Kidney glomerular epithelial cell (primary cell): Measurements from ENCODE around the gene PRLH.
"Not testable (repeated sequence)": the region's sequence is repeated elsewhere in the genome, so short reads cannot be mapped to it uniquely, and the experiment has no call there.

ENCODE experiments used
- DNase-seq: peaks from one replicate; lab custom pipeline; 2025; lab: John Stamatoyannopoulos, UW

PRLH gene

GRCh38 chr2:237583385-237584295 lies 17.3 kb downstream of the PRLH start:
- DNase-seq, result no peak

- DNase-seq, result no peak
Observed at GRCh38 chr2:237585590-237586221, 19.3 kb downstream of the PRLH start.

- DNase-seq, result no peak
Observed at GRCh38 chr2:237588044-237588696, 21.8 kb downstream of the PRLH start.

GRCh38 chr2:237590272-237591140 lies 24.1 kb downstream of the PRLH start, which contains the start of gene RAB17:
Gene RAB17 (minus strand): TSS chr2:237590734. CDS start chr2:237586154, 4,580 bp downstream.
- DNase-seq, result peak; percentile 33

- DNase-seq, result no peak
Observed at GRCh38 chr2:237591141-237591881, 24.9 kb downstream of the PRLH start.

- DNase-seq, result no peak
Observed at GRCh38 chr2:237592425-237592980, 26.1 kb downstream of the PRLH start.

GRCh38 chr2:237593036-237593435 lies 26.7 kb downstream of the PRLH start:
- no peak for DNase-seq

GRCh38 chr2:237593596-237594320 lies 27.4 kb downstream of the PRLH start:
- no peak for DNase-seq

- no peak for DNase-seq
Observed at GRCh38 chr2:237594514-237594871, 28.1 kb downstream of the PRLH start.

- DNase-seq, result not testable (repeated sequence)
Observed at GRCh38 chr2:237595829-237596519, 29.6 kb downstream of the PRLH start.

- DNase-seq, result no peak
Observed at GRCh38 chr2:237596520-237597195, 30.3 kb downstream of the PRLH start.

GRCh38 chr2:237597196-237598145 lies 31.1 kb downstream of the PRLH start:
- no peak for DNase-seq

GRCh38 chr2:237598468-237599208 lies 32.3 kb downstream of the PRLH start:
- DNase-seq, result no peak

GRCh38 chr2:237599465-237600110 lies 33.2 kb downstream of the PRLH start:
- no peak for DNase-seq

GRCh38 chr2:237600205-237600846 lies 34.0 kb downstream of the PRLH start:
- DNase-seq, result no peak
